Keratinocyte (primary cell): Measurements from ENCODE around the gene GGACT. TPM values are rescaled to one million over a fixed set of nuclear protein-coding genes. Genes with fewer than 3 reads are reported as not detected.
A peak's percentile ranks its signal among the peaks of the same experiment; 100 is the strongest.

Experiments
- DNase-seq: peaks from one replicate; pipeline ENCODE4 v3.0.0-alpha.2; 2011; ENCODE audit warnings: low read depth, missing footprints, low spot score
- FAIRE-seq: peaks from 2 replicates; lab custom pipeline; 2011; peaks lifted over from hg19 to GRCh38; lab: Jason Lieb, UNC
- H2AFZ ChIP-seq: 2 replicates; pipeline ENCODE4 v1.6.0; 2012; ENCODE audit warnings: low read length, control low read depth, inconsistent platforms; ENCODE audit not compliant: control insufficient read depth
- H3K27ac ChIP-seq: 2 replicates; pipeline ENCODE4 v1.5.1; 2011; ENCODE audit warnings: low read length; ENCODE audit not compliant: control insufficient read depth, insufficient read depth
- H3K27me3 ChIP-seq: 3 replicates; pipeline ENCODE4 v1.6.0; 2011; ENCODE audit warnings: low read length; ENCODE audit not compliant: control insufficient read depth, insufficient read depth; ENCODE audit errors: extremely low read depth
- H3K36me3 ChIP-seq, 2 experiments: 2 replicates in 1 of 2; 3 replicates in 1 of 2; pipeline ENCODE4 v1.5.1; 2011; ENCODE audit warnings: low read length in 2 of 2, mild to moderate bottlenecking in 1 of 2; ENCODE audit not compliant: control insufficient read depth in 2 of 2, insufficient read depth in 2 of 2; ENCODE audit errors: extremely low read depth in 1 of 2
- H3K4me1 ChIP-seq: 3 replicates; pipeline ENCODE4 v1.5.1; 2011; ENCODE audit warnings: low read length; ENCODE audit not compliant: control insufficient read depth, insufficient read depth; ENCODE audit errors: extremely low read depth
- H3K4me2 ChIP-seq: 3 replicates; pipeline ENCODE4 v1.6.0; 2011; ENCODE audit warnings: low read depth, low read length; ENCODE audit not compliant: control insufficient read depth, insufficient read depth; ENCODE audit errors: extremely low read depth
- H3K4me3 ChIP-seq, 3 experiments: fragments of 200-600 bp in 1 of 3; sonication (generic) in 1 of 3; 2 replicates in 2 of 3; 3 replicates in 1 of 3; pipeline ENCODE4 v1.5.1; 2011 to 2016; ENCODE audit warnings: low read length in 3 of 3, mild to moderate bottlenecking in 3 of 3, control low read depth in 2 of 3, inconsistent platforms in 1 of 3, low read depth in 1 of 3, mixed read lengths in 1 of 3, mixed run types in 1 of 3, moderate library complexity in 1 of 3; ENCODE audit not compliant: control insufficient read depth in 2 of 3, insufficient read depth in 2 of 3; ENCODE audit errors: extremely low read depth in 1 of 3
- H3K79me2 ChIP-seq: 2 replicates; pipeline ENCODE4 v1.6.0; 2012; ENCODE audit warnings: low read length; ENCODE audit not compliant: control insufficient read depth, insufficient read depth
- H3K9ac ChIP-seq: 3 replicates; pipeline ENCODE4 v1.6.0; 2011; ENCODE audit warnings: low read length; ENCODE audit not compliant: control insufficient read depth, insufficient read depth; ENCODE audit errors: extremely low read depth
- H3K9me1 ChIP-seq: 3 replicates; pipeline ENCODE4 v1.6.0; 2011; ENCODE audit warnings: low read length; ENCODE audit not compliant: control insufficient read depth, insufficient read depth; ENCODE audit errors: extremely low read depth
- H3K9me3 ChIP-seq: 2 replicates; pipeline ENCODE4 v1.5.1; 2012; ENCODE audit warnings: low read depth, low read length; ENCODE audit not compliant: control insufficient read depth
- H4K20me1 ChIP-seq: 3 replicates; pipeline ENCODE4 v1.6.0; 2011; ENCODE audit warnings: low read length; ENCODE audit not compliant: control insufficient read depth, insufficient read depth; ENCODE audit errors: extremely low read depth
- CTCF ChIP-seq, 3 experiments: IDR thresholded peaks in 1 of 3; conservative IDR thresholded peaks in 1 of 3; optimal IDR thresholded peaks in 1 of 3; 2 replicates in 2 of 3; 3 replicates in 1 of 3; pipeline versions ENCODE3 to v1.5.1; 2011; ENCODE audit warnings: low read length in 3 of 3, mild to moderate bottlenecking in 3 of 3, moderate library complexity in 2 of 3, control low read depth in 1 of 3, inconsistent platforms in 1 of 3; ENCODE audit not compliant: insufficient read depth in 2 of 3; ENCODE audit errors: extremely low read depth in 1 of 3
- EZH2 ChIP-seq: IDR thresholded peaks from one replicate; pipeline ENCODE4 v1.6.1; 2012; ENCODE audit warnings: inconsistent platforms, mild to moderate bottlenecking, low read length, moderate library complexity
- dilution Hi-C: fragments of 300-500 bp; cut with MboI; formaldehyde crosslinking; loops from one replicate; pipeline ENCODE4 v1.7.0; 2020; ENCODE audit warnings: low sequenced_read_pairs; ENCODE audit not compliant: extremely low pct_ligation_motif_present
- polyA plus RNA-seq, 5 experiments: library from polyadenylated mRNA; depleted of rRNA in 3 of 5; stranded (reverse) in 3 of 5; stranded (forward) in 1 of 5; unstranded in 1 of 5; fragments of >200 nt; gene quantifications; 1 replicate in 1 of 5; 2 replicates in 3 of 5; 3 replicates in 1 of 5; pipeline versions ENCODE4 v1.2.1 to v1.2.3, GENCODE V29; 2011 to 2012; ENCODE audit warnings: missing spikeins in 2 of 5, low read depth in 1 of 5, low replicate concordance in 1 of 5

Gene GGACT
- polyA plus RNA-seq, 1 donor (not counting 4 experiments of a cell fraction or from before 2014, with no cell fraction given) = 8.2 TPM

- Histone ChIP-seq H3K4me3 (no peak overlapping the region), H3K9me1 (no peaks in the 10 kb centered on the region), H3K27me3 (no peaks in the 10 kb centered on the region), H3K79me2 (no peaks in the 10 kb centered on the region), H3K36me3 (no peaks in the 10 kb centered on the region), H3K4me1 (peaks cover 17% of the 10 kb centered on the region), H4K20me1 (no peaks in the 10 kb centered on the region), H3K9me3 (no peaks in the 10 kb centered on the region), H2AFZ (peak overlapping the region; percentile 50), H3K9ac (peak overlapping the region; percentile 34), H3K27ac (no peak overlapping the region), H3K4me2 (peak overlapping the region; percentile 26)
- dilution Hi-C loops = no loop called here
- FAIRE-seq (peak; percentile 65), DNase-seq (no peak)
- TF ChIP-seq CTCF (optimal IDR thresholded peaks at IDR 0.05 in 1 of 3, IDR thresholded peaks at IDR 0.05 in 1 of 3, conservative IDR thresholded peaks at IDR 0.05 in 1 of 3; ENCODE audit: extremely low read depth in 1 of 3, insufficient read depth in 2 of 3, low read length in 3 of 3) = no peak
- no peak for TF ChIP-seq EZH2
Measured at GRCh38 chr13:100541897-100542825, 46.4 kb downstream of the GGACT start.

GRCh38 chr13:100540621-100541020 is 48.0 kb downstream of the GGACT start:
- DNase-seq (no peak), FAIRE-seq (no peak)
- Histone ChIP-seq H3K27me3 (no peaks in the 10 kb centered on the region), H3K36me3 (no peaks in the 10 kb centered on the region), H3K27ac (no peak overlapping the region), H3K9me3 (no peaks in the 10 kb centered on the region), H3K9ac (no peak overlapping the region), H4K20me1 (no peaks in the 10 kb centered on the region), H3K9me1 (no peaks in the 10 kb centered on the region), H3K4me2 (no peak overlapping the region), H3K79me2 (no peaks in the 10 kb centered on the region), H3K4me3 (no peak overlapping the region), H3K4me1 (peaks cover 15% of the 10 kb centered on the region), H2AFZ (no peak overlapping the region)
- dilution Hi-C loops = no loop called here
- TF ChIP-seq EZH2 (no peak), CTCF (optimal IDR thresholded peaks at IDR 0.05 in 1 of 3, IDR thresholded peaks at IDR 0.05 in 1 of 3, conservative IDR thresholded peaks at IDR 0.05 in 1 of 3; ENCODE audit: extremely low read depth in 1 of 3, insufficient read depth in 2 of 3, low read length in 3 of 3) (no peak)
